ENCODE data around the gene FGFR1OP2. TPM values are rescaled to one million over a fixed set of nuclear protein-coding genes. Genes with fewer than 3 reads are reported as not detected.

Gene FGFR1OP2
- total RNA-seq, 1 donor from 2014 or later = 75.4 TPM

- Histone ChIP-seq H3K4me3 (no peak overlapping the region), H3K9me3 (no peaks in the 10 kb centered on the region), H3K27me3 (no peaks in the 10 kb centered on the region), H3K27ac (no peak overlapping the region), H3K36me3 (peaks cover 0 to 5% of the 10 kb centered on the region in 2 donors), H3K4me1 (no peaks in the 10 kb centered on the region)
- DNase-seq (ENCODE audit: extremely low spot score in 2 of 2) = no peak
- no peak for TF ChIP-seq POLR2AphosphoS5 (IDR thresholded peaks at IDR 0.05; ENCODE audit: insufficient read depth in 1 of 2, low read depth in 1 of 2)
- no peak for TF ChIP-seq CTCF (IDR thresholded peaks at IDR 0.05)
- no peak for TF ChIP-seq POLR2A (IDR thresholded peaks at IDR 0.05)
- intact Hi-C loops (cut with DNase I) = no loop called here
Observed at GRCh38 chr12:27001663-27002062, 63.4 kb downstream of the FGFR1OP2 start.

- H3K4me1 ChIP-seq = no peaks in the 10 kb centered on the region
- no peak for DNase-seq (ENCODE audit: extremely low spot score in 2 of 2)
- intact Hi-C loops (cut with DNase I) = no loop called here
- no peak overlapping the region for H3K4me3 ChIP-seq
- no peak overlapping the region for H3K27ac ChIP-seq
- H3K9me3 ChIP-seq = no peaks in the 10 kb centered on the region
- H3K36me3 ChIP-seq = peaks cover 0 to 5% of the 10 kb centered on the region in 2 donors
- TF ChIP-seq POLR2AphosphoS5 (IDR thresholded peaks at IDR 0.05; ENCODE audit: insufficient read depth in 1 of 2, low read depth in 1 of 2) (no peak), POLR2A (IDR thresholded peaks at IDR 0.05) (no peak), CTCF (IDR thresholded peaks at IDR 0.05) (no peak)
- H3K27me3 ChIP-seq = no peaks in the 10 kb centered on the region
Observed at GRCh38 chr12:27002141-27002540, 63.9 kb downstream of the FGFR1OP2 start.

DNA sequence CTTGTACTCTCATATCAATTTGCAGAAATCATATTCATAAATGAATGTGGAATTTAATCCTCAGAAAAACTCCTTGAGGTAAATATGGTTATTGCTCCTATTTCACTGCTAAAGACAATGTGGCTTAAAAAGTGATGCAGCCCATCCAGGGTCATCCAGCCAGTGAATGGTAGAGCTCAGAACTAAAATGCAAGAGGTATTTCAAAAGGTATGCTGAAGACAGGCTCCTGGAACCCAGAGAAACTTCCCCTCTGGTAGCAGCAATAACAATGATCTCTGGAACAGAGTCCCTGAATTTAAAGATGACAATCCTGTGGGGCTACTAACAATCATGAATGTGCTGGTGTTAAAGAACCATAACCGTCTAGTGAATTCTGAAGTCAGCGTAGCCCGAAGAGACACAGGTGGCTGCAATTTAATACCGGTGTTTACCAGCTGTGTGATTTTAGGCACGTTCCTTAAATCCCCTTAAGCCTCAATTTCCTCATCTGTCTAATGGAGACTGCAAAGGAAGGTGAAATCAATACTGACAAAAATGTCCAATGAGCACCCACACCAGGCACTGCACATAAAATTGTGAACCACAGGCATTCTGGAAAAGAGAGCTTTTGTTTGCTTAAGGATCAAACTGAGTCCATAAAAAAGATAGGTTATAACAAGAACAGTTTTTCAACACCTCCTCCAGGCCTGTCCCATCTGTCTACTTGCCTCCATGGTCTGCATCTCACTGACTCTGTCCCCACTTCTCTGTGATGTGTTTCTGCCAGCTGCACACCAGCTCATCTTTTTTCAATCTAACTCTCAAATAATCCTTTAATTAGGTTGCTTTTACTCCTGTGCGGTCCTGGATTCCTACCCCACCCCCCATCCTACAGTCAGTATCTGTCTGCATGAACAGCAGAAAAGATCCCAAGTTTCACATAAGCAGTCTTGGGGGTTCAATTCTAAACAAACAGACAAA is 65.4 kb downstream of the FGFR1OP2 start:
- peaks cover 2% of the 10 kb centered on the region for H3K4me1 ChIP-seq
- no peak overlapping the region for H3K4me3 ChIP-seq
- no peaks in the 10 kb centered on the region for H3K9me3 ChIP-seq
- H3K27me3 ChIP-seq = no peaks in the 10 kb centered on the region
- H3K27ac ChIP-seq = no peak overlapping the region
- intact Hi-C loops (cut with DNase I) = no loop called here
- DNase-seq (ENCODE audit: extremely low spot score in 2 of 2) = no peak
- TF ChIP-seq CTCF (IDR thresholded peaks at IDR 0.05) = no peak
- no peak for TF ChIP-seq POLR2AphosphoS5 (IDR thresholded peaks at IDR 0.05; ENCODE audit: insufficient read depth in 1 of 2, low read depth in 1 of 2)
- no peak for TF ChIP-seq POLR2A (IDR thresholded peaks at IDR 0.05)
- peaks cover 0 to 5% of the 10 kb centered on the region in 2 donors for H3K36me3 ChIP-seq

DNA sequence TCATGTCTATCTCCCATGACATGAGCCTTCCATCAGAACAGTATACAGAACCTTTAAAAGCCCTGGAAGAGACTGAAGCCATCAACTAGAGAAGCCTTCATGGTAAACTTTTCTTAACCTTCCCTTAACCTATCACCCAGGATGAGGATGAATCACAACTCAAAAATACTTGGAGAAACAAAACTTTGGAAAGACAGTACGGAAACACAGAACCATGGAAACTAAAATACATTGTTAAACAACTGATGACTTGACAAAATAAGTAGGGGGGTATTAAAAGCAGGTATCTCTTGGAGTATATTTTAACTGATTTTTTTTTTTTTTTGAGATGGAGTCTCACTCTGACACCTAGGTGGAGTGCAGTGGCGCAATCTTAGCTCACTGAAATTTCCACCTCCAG is 67.2 kb downstream of the FGFR1OP2 start:
- no peak for TF ChIP-seq POLR2A (IDR thresholded peaks at IDR 0.05)
- TF ChIP-seq CTCF (IDR thresholded peaks at IDR 0.05) = no peak
- TF ChIP-seq POLR2AphosphoS5 (IDR thresholded peaks at IDR 0.05; ENCODE audit: insufficient read depth in 1 of 2, low read depth in 1 of 2) = no peak
- intact Hi-C loops (cut with DNase I) = no loop called here
- Histone ChIP-seq H3K36me3 (no peaks in the 10 kb centered on the region), H3K4me3 (no peak overlapping the region), H3K9me3 (no peaks in the 10 kb centered on the region), H3K4me1 (peaks cover 15% of the 10 kb centered on the region), H3K27me3 (no peaks in the 10 kb centered on the region), H3K27ac (no peak overlapping the region)
- no peak for DNase-seq (ENCODE audit: extremely low spot score in 2 of 2)

Data from vagina (tissue), 2 donors.